Activated T-helper 1 cell treated with Interleukin-2 at 50 U/mL for 16 hours (primary cell): ENCODE results near the gene IFITM5.
"Not testable (repeated sequence)": the region's sequence is repeated elsewhere in the genome, so short reads cannot be mapped to it uniquely, and the experiment has no call there.

Experiments
- DNase-seq: peaks from one replicate; pipeline ENCODE4 v3.0.0-alpha.2; 2020; ENCODE audit warnings: low read depth

IFITM5 gene

DNA sequence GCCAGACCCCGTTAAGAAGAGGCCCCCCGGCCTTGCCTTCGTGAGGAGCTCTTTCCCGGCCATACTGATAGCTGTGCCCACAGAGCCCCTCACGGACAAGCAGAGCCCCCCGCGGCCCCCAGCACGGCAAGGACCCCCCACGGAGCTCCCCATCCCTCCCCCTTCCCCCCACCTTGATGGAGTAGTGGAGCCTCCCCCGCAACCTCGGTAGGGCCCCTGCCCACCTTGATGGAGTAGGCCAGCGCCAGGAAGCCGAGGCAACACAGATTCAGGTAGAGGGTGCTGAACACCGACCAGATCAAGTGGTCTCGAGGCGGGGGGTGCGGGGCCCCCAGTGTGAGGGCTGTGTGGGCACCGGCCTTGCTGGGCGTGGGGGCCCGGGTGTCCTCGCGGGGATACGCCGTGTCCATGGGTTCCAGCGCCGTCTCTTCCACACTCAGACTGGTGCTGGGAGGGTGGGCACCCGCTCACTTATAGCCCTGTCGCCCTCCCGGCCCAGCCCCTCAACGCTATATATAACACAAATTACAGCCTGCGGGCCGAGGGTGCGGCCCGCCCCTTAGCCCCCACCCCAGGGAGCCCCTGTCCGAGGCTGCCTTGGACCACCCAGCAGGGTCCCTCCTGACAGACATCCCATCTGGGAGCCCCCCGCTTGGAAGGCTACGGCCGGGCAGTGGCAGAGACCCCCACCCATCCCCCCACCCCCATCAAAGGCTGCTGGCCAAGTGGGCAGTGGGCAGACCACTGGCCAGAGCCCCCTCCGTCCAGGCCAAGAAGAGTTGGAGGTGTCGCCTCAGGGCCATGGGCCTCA lies at the start of gene IFITM5:
Gene IFITM5 (minus strand): TSS at position 446 of the 811 bp plus-strand sequence. CDS start 36 bp downstream, at position 410.
- no peak for DNase-seq

DNA sequence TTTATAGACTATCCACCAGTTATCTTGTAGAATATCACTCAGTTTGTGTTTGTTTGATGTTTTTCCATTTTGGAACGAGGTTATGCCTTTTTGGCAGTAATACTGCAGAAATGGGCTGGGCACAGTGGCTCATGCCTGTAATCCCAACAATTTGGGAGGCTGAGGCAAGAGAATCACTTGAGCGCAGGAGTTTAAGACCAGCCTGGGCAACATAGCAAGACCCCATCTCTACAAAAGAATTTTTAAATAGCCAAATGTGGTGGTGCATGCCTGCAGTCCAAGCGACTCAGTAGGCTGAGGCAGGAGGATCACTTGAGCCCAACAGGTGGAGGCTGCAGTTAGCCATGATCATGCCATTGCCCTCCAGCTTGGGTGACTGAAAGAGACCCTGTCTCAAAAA lies 47.2 kb upstream of the IFITM5 start:
- no peak for DNase-seq

DNA sequence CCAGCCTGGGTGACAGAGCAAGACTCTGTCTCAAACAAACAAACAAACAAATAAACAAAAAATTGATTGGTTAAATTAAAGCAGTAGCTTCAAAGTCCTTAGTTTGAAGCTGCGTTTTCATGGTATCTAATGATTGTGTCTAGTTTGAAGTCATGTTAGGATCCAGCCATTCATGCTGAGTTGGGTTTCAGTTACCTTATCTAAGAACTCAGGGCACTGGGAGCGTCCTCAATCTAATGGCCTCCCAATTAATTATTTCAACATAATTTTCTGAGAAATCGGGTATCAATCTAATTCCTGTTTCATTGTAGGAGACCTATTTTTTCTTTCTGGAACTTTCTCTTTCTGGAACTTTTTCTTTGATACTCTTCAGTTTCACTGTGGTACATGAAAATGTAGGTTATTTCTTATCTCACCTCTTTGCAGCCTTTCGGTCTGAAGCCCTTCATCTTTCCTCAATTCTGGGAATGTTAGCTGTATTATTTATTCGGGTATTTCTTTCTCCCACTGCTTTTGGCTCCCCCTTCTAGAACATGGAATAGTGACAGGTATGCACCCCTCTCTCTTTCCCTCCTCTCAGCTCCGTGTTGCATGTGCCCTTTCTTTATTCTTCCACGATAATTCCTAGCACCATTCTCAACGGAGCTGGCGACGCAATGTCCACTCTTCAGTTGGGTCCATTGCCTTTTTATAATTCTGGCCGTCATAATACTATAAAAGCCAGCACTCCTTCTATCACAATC lies 45.7 kb upstream of the IFITM5 start:
- no peak for DNase-seq

DNA sequence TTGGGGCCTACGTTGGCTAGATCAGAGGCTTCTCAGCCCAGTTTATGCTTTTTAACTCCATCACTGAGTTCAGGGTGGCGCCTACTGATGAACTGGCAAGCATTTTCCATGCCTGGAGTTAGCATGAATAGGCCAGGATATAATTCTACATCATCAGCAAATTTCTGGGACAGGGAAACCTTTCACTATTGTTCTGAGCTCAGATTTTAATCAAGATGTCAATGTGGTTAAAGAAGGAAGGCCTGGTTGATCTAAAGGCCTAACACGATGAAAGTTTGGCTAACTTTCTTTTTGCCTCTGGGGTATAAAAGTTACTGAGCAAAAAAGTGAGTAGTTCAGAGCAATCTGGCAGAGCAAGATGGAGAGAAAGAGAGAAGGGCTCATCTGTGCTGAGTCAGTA lies 43.0 kb upstream of the IFITM5 start:
- DNase-seq = no peak

DNA sequence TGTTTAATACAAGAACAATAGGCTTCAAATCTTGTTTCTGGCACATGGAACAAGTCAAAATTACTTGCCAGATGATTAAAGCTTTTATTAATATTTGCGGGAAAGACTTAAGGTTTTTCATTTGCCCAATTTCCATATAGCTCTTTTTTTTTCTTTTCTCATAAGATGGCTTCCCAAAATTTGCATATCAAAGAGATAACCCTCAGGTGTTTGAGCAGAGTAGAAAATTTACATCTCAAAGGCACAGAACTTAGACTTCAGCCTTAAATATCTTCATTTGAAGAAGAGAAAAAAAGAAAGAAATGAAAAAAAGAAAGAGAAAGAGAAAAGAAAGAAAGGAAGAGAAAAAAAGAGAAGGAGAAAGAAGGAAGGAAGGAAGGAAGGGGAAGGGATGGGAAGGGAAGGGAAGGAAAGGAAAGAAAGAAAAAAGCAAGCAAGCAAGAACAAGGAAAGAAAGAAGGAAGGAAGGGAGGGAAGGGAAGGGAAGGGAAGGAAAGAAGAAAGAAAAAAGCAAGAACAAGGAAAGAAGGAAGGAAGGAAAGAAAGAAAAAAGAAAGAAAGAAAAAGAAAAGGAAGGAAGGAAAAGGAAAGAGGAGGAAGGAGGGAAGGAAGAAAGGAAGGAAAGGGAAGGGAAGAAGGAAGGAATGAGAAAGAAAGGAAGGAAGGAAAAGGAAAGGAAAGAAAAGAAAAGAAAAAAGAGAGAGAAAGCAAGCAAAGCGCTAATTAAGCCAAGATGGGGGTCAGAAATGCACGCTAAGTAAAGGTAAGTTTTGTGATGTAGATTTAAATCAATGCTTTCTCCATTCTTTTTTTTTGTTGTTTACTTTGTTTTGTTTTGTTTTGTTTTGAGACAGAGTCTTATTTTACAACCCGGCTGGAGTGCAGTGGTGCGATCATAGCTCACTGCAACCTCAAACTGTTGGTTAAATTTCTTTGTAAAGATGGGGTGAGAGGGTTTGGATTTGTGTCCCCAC lies 41.5 kb upstream of the IFITM5 start:
- no peak for DNase-seq

DNA sequence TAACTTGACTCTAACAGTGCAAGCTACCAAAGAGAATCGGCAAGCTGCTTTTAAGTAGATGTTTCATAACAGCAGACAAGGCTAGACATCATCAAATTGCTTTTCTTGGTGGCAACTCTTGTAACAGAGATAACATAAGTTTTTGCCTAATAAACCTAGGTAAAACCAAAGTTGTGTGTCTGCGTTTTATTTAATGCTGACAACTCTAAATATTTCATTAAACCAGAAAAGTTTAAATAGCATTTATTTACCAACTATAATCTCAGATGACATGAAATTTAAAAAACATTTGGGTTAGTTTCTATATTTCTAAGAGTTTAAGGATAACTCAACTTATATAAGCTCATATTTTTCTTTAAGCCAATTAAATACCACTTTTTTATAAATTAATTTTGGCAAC lies 40.6 kb upstream of the IFITM5 start:
- no peak for DNase-seq

DNA sequence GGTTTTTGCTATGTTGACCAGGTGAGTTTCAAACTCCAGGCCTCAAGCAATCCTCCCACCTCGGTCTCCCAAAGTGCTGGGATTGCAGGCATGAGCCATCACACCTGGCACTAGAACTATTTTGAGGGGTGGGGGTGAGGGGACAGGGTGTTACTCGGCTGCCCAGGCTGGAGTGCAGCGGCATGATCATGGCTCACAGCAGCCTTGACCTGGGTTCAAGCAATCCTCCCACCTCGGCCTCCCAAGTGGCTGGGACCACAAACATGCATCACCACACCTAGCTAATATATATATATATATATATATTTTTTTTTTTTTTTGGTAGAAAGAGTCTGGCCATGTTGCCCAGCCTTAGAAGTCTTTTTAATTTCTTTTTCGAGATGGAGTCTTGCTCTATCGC lies 38.4 kb upstream of the IFITM5 start:
- DNase-seq = no peak

DNA sequence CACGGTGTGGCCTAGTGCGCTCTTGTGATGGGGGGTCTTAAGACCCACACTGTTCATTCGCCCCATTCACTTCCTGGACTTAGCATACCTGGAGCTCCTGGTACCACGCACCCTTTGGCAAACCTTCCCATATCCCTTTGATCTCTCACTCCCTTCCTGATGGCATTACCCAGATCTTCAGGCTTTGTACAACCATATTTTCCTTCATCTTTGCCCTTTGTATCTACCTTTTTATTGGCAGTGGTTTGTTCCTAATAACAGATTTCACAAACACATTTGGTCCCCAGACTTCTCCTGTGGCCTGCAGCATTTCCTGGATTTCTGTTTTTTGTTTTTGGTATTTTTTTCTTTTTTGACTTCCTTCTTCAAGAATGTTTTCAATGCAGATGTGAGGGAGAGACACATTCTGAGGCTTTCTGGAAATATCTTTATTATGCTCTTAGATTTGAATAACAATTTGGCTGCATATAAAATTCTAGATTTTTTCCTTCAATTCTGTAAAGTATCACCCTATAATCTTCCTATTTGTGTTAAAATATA lies 37.4 kb upstream of the IFITM5 start:
- no peak for DNase-seq

DNA sequence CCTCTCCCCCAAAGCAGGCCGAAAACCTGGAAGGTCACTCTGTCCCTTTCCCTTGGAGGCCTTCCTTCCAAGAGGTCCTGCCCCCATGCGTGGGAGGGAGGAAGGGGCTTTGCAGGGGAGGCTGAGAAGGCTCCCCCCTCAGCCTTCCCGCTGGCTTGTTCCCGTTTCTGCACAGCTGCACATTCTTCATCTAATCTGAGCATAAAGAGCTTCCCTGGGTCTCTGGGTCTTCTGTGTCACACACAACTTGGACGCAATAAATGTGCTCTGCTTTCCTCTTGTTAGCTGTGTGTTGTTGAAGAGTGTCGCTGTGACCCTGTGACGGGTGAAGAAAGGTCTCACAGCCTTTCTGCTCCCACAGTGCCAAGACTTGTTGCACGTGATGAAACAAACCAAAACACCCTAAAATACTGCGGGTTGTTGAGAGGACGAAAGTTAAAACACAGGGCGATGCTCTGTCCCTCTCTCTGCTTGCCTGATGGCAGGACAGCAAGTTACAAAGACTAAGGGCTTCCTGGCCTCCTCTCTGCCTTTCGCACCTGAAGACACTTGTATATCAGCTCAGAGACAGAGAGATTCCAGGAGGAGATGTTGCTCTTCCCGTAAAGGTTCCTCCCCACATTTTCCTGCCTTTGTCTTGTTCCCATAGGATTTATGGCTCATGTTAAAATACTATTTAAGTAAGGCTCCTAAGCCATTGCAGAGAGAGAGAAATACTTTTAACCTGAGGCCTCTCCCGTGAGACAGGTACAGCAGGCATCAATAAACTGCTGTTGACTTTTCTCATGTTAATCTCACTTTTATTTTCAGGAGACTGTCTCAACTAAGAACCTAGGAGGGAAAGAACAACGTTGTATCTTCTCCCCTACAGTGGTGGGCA lies 36.7 kb upstream of the IFITM5 start:
- no peak for DNase-seq

DNA sequence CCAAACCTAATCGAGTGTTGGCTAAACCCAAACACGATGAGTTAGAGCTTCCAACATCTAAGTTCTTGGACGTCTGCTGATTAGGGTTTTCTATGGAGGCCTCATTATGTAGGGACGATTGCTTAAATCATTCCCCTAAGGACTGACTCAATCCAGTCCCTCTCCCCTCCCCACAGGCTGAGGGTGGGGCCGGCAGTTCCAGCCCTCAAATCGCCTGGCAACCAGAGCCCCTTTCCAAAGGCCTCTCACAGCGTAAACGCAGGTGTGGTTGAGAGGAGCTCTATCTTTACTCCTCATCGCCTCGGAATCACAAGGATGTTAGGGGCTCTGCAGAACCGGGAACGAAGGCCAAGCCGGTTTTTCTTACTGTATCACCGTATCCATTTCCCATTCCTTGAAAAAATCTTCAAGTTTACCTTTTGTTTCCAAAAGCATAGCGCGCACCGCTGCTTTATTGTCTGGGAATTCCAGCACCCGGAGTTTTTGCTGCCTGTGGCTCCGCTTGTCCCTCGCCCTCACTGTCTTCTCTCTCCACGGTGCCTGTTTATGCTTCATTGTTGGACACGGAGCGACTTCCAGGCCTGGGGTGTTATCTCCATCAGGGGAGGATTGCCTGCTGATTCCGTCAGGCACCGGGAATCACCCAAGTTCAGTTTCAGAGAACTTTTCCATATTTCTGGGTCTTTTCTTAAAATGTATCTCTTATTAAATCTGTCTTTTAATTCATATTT lies 35.1 kb upstream of the IFITM5 start:
- DNase-seq = no peak

DNA sequence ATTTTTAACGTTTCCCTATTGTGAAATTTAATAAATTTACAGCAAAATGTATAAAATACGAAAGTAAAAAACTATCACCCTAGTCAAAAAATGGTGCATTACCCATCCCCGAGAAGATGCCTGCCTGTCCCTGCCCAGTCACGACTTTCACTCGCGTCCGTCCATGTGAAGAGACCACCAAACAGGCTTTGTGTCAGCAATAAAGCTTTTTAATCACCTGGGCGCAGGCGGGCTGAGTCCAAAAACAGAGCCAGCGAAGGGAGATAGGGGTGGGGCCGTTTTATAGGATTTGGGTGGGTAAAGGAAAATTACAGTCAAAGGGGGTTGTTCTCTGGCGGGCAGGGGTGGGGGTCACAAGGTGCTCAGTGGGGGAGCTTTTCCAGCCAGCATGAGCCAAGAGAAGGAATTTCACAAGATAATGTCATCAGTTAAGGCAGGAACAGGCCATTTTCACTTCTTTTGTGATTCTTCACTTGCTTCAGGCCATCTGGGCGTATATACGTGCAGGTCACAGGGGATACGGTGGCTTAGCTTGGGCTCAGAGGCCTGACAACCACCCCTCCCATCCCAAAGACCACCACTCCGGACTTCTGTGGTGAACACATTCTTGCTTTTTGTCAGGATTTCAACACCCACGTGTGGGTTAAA lies 34.4 kb upstream of the IFITM5 start:
- not testable (repeated sequence) for DNase-seq

DNA sequence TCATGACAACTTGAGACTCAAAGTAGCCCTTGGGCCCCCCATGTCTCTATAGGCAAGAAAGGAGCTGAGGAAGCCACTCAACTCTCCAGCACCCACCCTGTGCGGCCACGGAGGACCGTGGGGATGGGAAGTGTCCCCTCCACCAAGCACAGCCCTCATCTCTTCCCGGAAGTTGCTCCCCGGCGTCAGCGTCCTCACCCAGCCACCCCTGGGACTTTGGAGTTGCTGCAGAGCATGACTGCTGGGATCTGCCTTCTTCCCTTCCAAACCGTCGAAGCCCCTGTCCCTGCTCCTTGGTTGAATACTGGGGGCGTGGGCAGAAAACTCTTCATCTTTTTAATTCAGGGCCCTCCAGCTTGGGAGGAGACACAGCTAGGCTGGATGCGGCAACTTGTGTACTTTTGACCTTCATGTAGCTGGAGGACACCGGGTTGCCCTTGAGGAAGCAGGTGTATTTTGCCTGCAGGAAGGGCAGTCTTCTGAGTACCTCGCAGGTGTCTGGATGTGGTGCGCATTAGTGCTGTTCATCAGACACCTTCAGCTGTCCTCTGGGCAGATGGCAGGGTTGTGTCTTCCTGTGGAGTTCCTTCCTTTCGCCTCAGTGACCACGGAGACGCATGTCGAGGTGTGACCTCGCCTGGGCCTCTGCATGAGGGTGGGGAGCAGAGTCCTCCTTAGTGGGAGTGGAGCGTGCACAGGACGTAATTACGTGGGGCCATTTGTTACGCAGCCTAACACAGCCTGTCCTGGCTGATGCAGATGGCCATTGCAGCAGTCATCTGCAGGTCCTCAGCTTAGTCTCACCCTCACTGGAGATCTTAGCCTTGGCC lies 33.5 kb upstream of the IFITM5 start:
- no peak for DNase-seq

DNA sequence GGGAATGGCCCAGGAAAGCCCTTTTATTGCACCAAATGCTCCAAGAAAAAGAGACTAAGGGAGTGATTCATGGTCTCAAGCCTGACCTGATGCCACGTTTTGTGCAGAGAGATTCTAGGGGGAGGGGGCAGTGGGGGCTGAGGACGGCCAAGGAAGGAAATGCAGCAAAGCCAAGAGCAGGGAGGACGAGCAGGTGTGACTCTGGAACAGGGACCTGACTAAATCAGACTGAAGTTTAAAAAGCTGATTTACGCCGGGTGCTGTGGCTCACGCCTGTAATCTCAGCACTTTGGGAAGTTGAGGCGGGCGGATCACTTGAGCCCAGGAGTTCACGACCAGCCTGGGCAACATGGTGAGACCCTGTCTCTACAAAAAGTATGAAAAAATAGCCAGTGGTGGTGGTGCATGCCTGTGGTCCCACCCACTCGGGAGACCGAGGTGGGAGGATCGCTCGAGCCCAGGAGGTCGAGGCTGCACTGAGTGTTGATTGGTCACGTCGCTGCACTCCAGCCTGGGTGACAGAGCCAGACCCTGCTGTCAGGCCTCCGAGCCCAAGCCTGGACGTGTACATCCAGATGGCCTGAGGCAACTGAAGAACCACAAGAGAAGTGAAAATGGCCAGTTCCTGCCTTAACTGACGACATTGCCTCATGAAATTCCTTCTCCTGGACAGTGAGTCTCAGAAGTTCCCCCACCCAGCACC lies 32.2 kb upstream of the IFITM5 start:
- DNase-seq = no peak

DNA sequence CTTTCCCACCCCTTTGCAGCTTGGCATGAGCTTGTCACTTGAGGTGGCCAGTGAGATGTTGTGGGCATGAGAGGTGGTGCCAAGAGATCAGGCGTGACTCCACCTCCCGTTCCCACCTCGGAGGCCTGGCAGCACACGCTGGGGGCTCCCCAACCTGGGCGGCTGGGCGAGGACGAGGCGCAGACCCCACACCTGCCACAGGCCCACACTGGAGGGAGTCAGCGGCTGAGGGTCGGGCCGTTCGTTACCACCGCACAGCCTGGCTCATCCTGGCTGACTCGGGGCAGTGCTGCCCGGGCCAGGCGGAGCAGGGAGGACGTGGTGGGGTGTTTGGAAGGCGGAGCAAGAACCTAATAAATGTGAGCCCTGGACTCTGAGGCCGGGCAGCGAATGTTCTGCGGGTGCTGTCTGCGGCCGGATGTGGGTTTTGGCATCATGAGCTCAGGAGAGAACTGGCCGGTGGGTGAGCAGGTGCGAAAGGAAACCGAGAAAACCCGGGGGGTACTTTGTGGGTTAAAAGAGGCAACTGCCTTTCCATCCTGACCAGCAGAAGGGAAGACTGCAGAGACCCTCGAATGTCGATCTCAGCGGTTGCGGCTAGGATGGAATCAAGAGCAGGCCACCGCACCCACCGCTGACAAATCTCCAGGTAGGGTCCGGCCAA lies 31.5 kb upstream of the IFITM5 start:
- DNase-seq = no peak

DNA sequence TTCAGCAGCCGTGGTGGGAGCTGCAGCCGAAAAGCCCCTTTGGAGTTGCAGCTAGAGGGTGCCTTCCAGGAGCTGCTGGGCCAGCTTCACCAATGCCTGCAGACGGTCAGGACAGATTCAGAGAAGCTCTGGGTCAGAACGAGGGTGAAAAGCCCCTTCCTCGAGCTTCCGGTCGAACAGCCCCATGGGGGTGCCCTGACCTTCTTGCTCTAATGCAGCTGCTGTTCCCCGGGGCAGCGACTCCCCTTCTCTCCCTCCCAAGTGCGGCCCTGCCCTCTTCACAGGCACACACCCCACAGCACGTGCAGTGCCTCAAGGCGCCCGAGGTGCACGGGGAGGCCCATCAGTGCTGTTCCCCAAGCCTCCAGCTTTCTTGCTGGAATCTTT lies 31.0 kb upstream of the IFITM5 start:
- DNase-seq = no peak

DNA sequence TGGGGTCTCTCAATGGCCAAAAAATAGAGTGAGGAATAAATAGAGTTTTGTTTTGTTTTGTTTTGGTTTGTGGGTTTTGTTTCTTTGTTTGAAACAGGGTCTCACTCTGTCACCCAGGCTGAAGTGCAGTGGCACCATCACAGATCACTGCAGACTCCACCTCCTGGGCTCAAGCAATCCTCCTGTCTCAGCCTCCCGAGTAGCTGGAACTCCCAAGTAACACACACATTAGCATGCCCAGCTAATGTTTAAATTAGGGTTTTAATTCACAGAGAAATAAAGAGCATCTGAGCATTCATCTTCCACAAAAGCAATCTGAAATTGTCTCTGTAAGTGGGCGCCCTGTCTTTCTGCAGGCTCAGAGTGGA lies 30.5 kb upstream of the IFITM5 start:
- no peak for DNase-seq

DNA sequence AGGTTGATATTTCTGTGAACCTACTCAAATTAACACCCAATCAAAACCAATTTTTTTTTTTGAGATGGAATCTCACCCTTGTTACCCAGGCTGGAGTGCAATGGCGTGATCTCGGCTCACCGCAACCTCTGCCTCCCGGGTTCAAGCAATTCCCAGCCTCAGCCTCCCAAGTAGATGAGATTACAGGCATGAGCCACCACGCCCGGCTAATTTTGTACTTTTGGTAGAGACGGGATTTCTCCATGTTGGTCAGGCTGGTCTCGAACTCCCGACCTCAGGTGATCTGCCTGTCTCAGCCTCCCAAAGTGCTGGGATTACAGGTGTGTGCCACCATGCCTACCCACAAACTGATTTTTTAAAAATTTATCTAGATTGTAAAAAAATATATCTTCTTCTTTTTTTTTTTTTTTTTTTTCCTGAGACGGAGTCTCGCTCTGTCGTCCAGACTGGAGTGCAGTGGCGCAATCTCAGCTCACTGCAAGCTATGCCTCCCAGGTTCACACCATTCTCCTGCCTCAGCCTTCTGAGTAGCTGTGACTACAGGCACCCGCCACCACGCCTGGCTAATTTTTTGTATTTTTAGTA lies 29.3 kb upstream of the IFITM5 start:
- DNase-seq = not testable (repeated sequence)
